Measurements from ENCODE around the gene CCDC85C. TPM values are rescaled to one million over a fixed set of nuclear protein-coding genes. Genes with fewer than 3 reads are reported as not detected.

CCDC85C gene
- total and polyA plus RNA-seq, 2 of the 4 experiments (the other 2 are of a cell fraction) = 16.0 to 19.0 TPM

DNA sequence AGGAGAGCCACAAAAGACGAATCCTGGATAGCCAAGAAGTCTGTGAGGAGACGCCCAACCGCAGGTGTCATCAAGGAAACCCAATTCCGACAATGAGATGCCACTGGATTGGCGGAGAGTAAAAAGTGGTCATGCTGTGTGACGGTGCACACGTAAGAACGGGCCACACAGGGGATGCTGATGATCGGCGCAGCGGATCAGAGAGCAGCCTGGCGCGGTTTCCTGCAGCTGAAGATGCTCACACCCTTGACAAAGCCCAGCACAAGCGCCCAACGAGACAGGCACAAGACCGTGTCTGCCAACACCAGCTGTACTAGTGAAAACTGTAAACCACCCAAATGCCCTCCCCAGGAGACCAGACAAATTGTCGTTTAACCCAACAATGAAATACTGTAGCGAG is 55.8 kb downstream of the CCDC85C start:
- no peaks in the 10 kb centered on the region for H3K9me3 ChIP-seq (ENCODE audit: control insufficient read depth, insufficient read depth, low read length)
- H3K23ac ChIP-seq (ENCODE audit: low read depth, low read length) = no peak overlapping the region
- H4K91ac ChIP-seq (ENCODE audit: insufficient read depth, low read depth, low read length) = no peak overlapping the region
- H2BK120ac ChIP-seq (ENCODE audit: low read depth, low read length) = no peak overlapping the region
- intact Hi-C loops (cut with micrococcal nuclease) (no loop called here), dilution Hi-C loops (cut with HindIII; ENCODE audit: low sequenced_read_pairs, unreplicated experiment) (no loop called here), in situ Hi-C loops (cut with MboI; ENCODE audit: low sequenced_read_pairs) (no loop called here)
- no peak overlapping the region for H3K4ac ChIP-seq (ENCODE audit: low read depth, low read length)
- no peak overlapping the region for H4K8ac ChIP-seq (ENCODE audit: low read depth in 2 of 2, low read length in 2 of 2)
- no peak overlapping the region for H2AK9ac ChIP-seq (replicated peaks; ENCODE audit: low read depth, low read length, poor library complexity)
- ATAC-seq (ENCODE audit: low read depth) (no peak), DNase-seq (no peak)
- H3K36me3 ChIP-seq (ENCODE audit: control insufficient read depth, insufficient read depth, low read length) = no peaks in the 10 kb centered on the region
- H2AK5ac ChIP-seq (ENCODE audit: low read depth, low read length) = no peak overlapping the region
- ChIA-PET CTCF (no interaction called here), POLR2A (ENCODE audit: unreplicated experiment) (no interaction called here)
- no peak overlapping the region for H3K27ac ChIP-seq (ENCODE audit: insufficient read depth, low read length)
- no peaks in the 10 kb centered on the region for H3K27me3 ChIP-seq (ENCODE audit: control insufficient read depth, insufficient read depth, low read length)
- no peak overlapping the region for H3K14ac ChIP-seq (replicated peaks; ENCODE audit: low read depth, low read length)
- no peak overlapping the region for H2BK5ac ChIP-seq (ENCODE audit: low read depth, low read length, poor library complexity, severe bottlenecking)
- TF ChIP-seq, protein P1, sequence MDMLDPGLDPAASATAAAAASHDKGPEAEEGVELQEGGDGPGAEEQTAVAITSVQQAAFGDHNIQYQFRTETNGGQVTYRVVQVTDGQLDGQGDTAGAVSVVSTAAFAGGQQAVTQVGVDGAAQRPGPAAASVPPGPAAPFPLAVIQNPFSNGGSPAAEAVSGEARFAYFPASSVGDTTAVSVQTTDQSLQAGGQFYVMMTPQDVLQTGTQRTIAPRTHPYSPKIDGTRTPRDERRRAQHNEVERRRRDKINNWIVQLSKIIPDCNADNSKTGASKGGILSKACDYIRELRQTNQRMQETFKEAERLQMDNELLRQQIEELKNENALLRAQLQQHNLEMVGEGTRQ (IDR thresholded peaks at IDR 0.05; ENCODE audit: low read depth, low read length) = no peak
- TF ChIP-seq POLR2A (IDR thresholded peaks at IDR 0.05; ENCODE audit: low read depth, low read length) = no peak
- TF ChIP-seq, protein P2, sequence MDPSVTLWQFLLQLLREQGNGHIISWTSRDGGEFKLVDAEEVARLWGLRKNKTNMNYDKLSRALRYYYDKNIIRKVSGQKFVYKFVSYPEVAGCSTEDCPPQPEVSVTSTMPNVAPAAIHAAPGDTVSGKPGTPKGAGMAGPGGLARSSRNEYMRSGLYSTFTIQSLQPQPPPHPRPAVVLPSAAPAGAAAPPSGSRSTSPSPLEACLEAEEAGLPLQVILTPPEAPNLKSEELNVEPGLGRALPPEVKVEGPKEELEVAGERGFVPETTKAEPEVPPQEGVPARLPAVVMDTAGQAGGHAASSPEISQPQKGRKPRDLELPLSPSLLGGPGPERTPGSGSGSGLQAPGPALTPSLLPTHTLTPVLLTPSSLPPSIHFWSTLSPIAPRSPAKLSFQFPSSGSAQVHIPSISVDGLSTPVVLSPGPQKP (IDR thresholded peaks at IDR 0.05; ENCODE audit: borderline replicate concordance, low read depth, low read length) = no peak
- TF ChIP-seq RCOR1 (IDR thresholded peaks at IDR 0.05; ENCODE audit: insufficient replicate concordance, low read length) = no peak
- TF ChIP-seq MAFK (IDR thresholded peaks at IDR 0.05; ENCODE audit: low read depth, low read length) = no peak
- no peak for TF ChIP-seq SMC3 (IDR thresholded peaks at IDR 0.05; ENCODE audit: low read depth, low read length)
- no peak for TF ChIP-seq MXI1 (IDR thresholded peaks at IDR 0.05; ENCODE audit: borderline replicate concordance, low read depth, low read length)
- TF ChIP-seq BHLHE40 (IDR thresholded peaks at IDR 0.05; ENCODE audit: low read depth, low read length) = no peak
- no peak for TF ChIP-seq CEBPB (IDR thresholded peaks at IDR 0.05; ENCODE audit: low read depth, low read length)
- no peak overlapping the region for H3K56ac ChIP-seq (ENCODE audit: extremely low read depth, insufficient read depth, low read length)
- no peak overlapping the region for H3K9ac ChIP-seq (ENCODE audit: low read depth, low read length)
- no peak overlapping the region for H3K18ac ChIP-seq (ENCODE audit: low read depth, low read length)
- no peak overlapping the region for H2BK15ac ChIP-seq (ENCODE audit: low read depth, low read length)
- H3K4me2 ChIP-seq (ENCODE audit: low read depth, low read length) = no peak overlapping the region
- 94% methylated on average over 15 of the region's 18 CpGs; no CpG with 5 or more reads in 1 of the 2 experiments for WGBS, 2 experiments (ENCODE audit: extremely low coverage in 2 of 2, insufficient read length in 1 of 2)
- no peak overlapping the region for H2AFZ ChIP-seq (replicated peaks; ENCODE audit: low read length, poor library complexity)
- no peak overlapping the region for H4K5ac ChIP-seq (ENCODE audit: low read depth, low read length)
- no peak overlapping the region for H2BK20ac ChIP-seq (ENCODE audit: low read depth, low read length)
- peaks cover 13% of the 10 kb centered on the region for H3K9me1 ChIP-seq (ENCODE audit: insufficient read depth, low read length)
- H3K4me1 ChIP-seq (ENCODE audit: control insufficient read depth, insufficient read depth, low read length) = peaks cover 6% of the 10 kb centered on the region; the same call in 1 of the 2 replicates
- no TSS peak for BruUV-seq (replicated peaks)
- H3K79me1 ChIP-seq (ENCODE audit: low read depth in 1 of 2, low read length in 2 of 2) = peaks cover 59 to 89% of the 10 kb centered on the region in 2 experiments
- peaks cover 61% of the 10 kb centered on the region for H4K20me1 ChIP-seq (ENCODE audit: insufficient read depth, low read length)
- no peak overlapping the region for H3K4me3 ChIP-seq (ENCODE audit: insufficient read depth, low read depth, low read length)
